HepG2 (cell line): ENCODE data around the gene LYZL6. TPM values are rescaled to one million over a fixed set of nuclear protein-coding genes. Genes with fewer than 3 reads are reported as not detected.

Source experiments
- CBX1 ChIP-seq: IDR thresholded peaks from one replicate; pipeline ENCODE4 v1.6.1; 2016; ENCODE audit warnings: antibody characterized with exemption, low read depth
- EHMT2 ChIP-seq: fragments of 200-600 bp; sonication (generic); IDR thresholded peaks from 2 replicates; pipeline ENCODE4 v1.7.0; 2017; ENCODE audit warnings: antibody characterized with exemption, low read depth, low read length, borderline replicate concordance
- KMT2A ChIP-seq: sonication (generic); formaldehyde crosslinking; IDR thresholded peaks from 2 replicates; pipeline ENCODE4 v1.4.0; 2020; ENCODE audit warnings: missing genetic modification reagents
- MXD3 ChIP-seq: IDR thresholded peaks from 2 replicates; pipeline ENCODE4 v1.6.1; 2016; ENCODE audit warnings: mild to moderate bottlenecking, missing biosample characterization, missing genetic modification reagents
- NFYB ChIP-seq: sonication (generic); formaldehyde crosslinking; IDR thresholded peaks from 2 replicates; pipeline ENCODE4 v1.4.0; 2020; ENCODE audit warnings: missing genetic modification reagents
- RAD51 ChIP-seq: fragments of 450-650 bp; IDR thresholded peaks from 2 replicates; pipeline ENCODE4 v1.6.1; 2016; ENCODE audit warnings: borderline replicate concordance
- TFE3 ChIP-seq: IDR thresholded peaks from 2 replicates; pipeline ENCODE4 v1.6.1; 2016
- THRA ChIP-seq: sonication (generic); formaldehyde crosslinking; IDR thresholded peaks from 2 replicates; pipeline ENCODE4 v1.4.0; 2020; ENCODE audit warnings: missing genetic modification reagents, borderline replicate concordance
- ZFX ChIP-seq: sonication (generic); formaldehyde crosslinking; IDR thresholded peaks from 2 replicates; pipeline ENCODE4 v1.4.0; 2020; ENCODE audit warnings: mild to moderate bottlenecking, low read depth, missing genetic modification reagents, moderate library complexity
- ZNF101 ChIP-seq: sonication (generic); formaldehyde crosslinking; IDR thresholded peaks from 2 replicates; pipeline ENCODE4 v1.4.0; 2020; ENCODE audit warnings: mild to moderate bottlenecking, low read depth, missing genetic modification reagents, borderline replicate concordance
- ZNF230 ChIP-seq: sonication (generic); formaldehyde crosslinking; IDR thresholded peaks from 2 replicates; pipeline ENCODE4 v1.4.0; 2020; ENCODE audit warnings: mild to moderate bottlenecking, missing genetic modification reagents
- ZNF264 ChIP-seq: sonication (generic); formaldehyde crosslinking; IDR thresholded peaks from 2 replicates; pipeline ENCODE4 v1.4.0; 2020; ENCODE audit warnings: missing genetic modification reagents
- ZNF460 ChIP-seq: sonication (generic); formaldehyde crosslinking; IDR thresholded peaks from 2 replicates; pipeline ENCODE4 v1.5.1; 2020; ENCODE audit warnings: missing genetic modification reagents, mild to moderate bottlenecking, borderline replicate concordance
- ZNF580 ChIP-seq: IDR thresholded peaks from 2 replicates; pipeline ENCODE4 v1.6.1; 2016; ENCODE audit warnings: low read depth, borderline replicate concordance
- ZNF776 ChIP-seq: sonication (generic); formaldehyde crosslinking; IDR thresholded peaks from 2 replicates; pipeline ENCODE4 v1.4.0; 2020; ENCODE audit warnings: mild to moderate bottlenecking, missing genetic modification reagents
- ZNF891 ChIP-seq: sonication (generic); formaldehyde crosslinking; IDR thresholded peaks from 2 replicates; pipeline ENCODE4 v1.5.0; 2020; ENCODE audit warnings: mild to moderate bottlenecking, missing genetic modification reagents
- ZSCAN29 ChIP-seq: sonication (generic); formaldehyde crosslinking; conservative IDR thresholded peaks from 2 replicates; pipeline ENCODE4 v1.4.0; 2020; ENCODE audit warnings: mild to moderate bottlenecking, missing genetic modification reagents
- polyA plus RNA-seq, 8 experiments: library from polyadenylated mRNA; depleted of rRNA in 3 of 8; stranded (reverse) in 7 of 8; unstranded in 1 of 8; fragments of >200 nt; fragmentation: Illumina TruSeq in 4 of 8; extraction: Trizol in 4 of 8; gene quantifications; 2 replicates each; pipeline versions ENCODE4 v1.2.1 to v1.2.3, GENCODE V29; 2011 to 2016; ENCODE audit warnings: low read depth in 4 of 8, missing spikeins in 1 of 8, mixed read lengths in 1 of 8; ENCODE audit not compliant: insufficient read depth in 1 of 8
- total RNA-seq, 5 experiments: library from RNA; depleted of rRNA; stranded (reverse); fragments of >200 nt; fragmentation: Illumina TruSeq; extraction: Trizol; gene quantifications; 2 replicates each; pipeline ENCODE4 v1.2.3, GENCODE V29; 2016; ENCODE audit warnings: low read depth in 1 of 5
- TF ChIP-seq, protein P1 (sequence below), 2 experiments: fragments of 450-650 bp in 1 of 2; sonication (generic) in 1 of 2; formaldehyde crosslinking in 1 of 2; IDR thresholded peaks; 2 replicates each; pipeline versions ENCODE4 v1.6.1 to v1.8.0; 2016 to 2022; ENCODE audit warnings: antibody characterized with exemption in 1 of 2, mild to moderate bottlenecking in 1 of 2, missing genetic modification reagents in 1 of 2

LYZL6 gene
- total and polyA plus RNA-seq, 2 of the 13 experiments (the other 11 are each of a cell fraction or from before 2014, with no cell fraction given) = not detected

- TF ChIP-seq ZNF101 (CRISPR knock-in tag) (no peak), ZNF776 (CRISPR knock-in tag) (no peak), NFYB (no peak), ZSCAN29 (CRISPR knock-in tag) (no peak), ZNF460 (CRISPR knock-in tag) (no peak), ZNF580 (CRISPR knock-in tag) (no peak), MXD3 (0 out of 2 replicates have a peak, but pooled peaks have one; percentile 3), KMT2A (CRISPR knock-in tag) (0 out of 2 replicates have a peak, but pooled peaks have one; percentile 22), ZFX (peak; percentile 74), THRA (CRISPR knock-in tag) (no peak; the same call in 1 of the 2 replicates), ZNF264 (CRISPR knock-in tag) (no peak), RAD51 (no peak), TFE3 (CRISPR knock-in tag) (no peak), ZNF230 (CRISPR knock-in tag) (no peak), EHMT2 (0 out of 2 replicates have a peak, but pooled peaks have one; percentile 7), CBX1 (no peak), ZNF891 (CRISPR knock-in tag) (no peak)
- TF ChIP-seq, protein P1, sequence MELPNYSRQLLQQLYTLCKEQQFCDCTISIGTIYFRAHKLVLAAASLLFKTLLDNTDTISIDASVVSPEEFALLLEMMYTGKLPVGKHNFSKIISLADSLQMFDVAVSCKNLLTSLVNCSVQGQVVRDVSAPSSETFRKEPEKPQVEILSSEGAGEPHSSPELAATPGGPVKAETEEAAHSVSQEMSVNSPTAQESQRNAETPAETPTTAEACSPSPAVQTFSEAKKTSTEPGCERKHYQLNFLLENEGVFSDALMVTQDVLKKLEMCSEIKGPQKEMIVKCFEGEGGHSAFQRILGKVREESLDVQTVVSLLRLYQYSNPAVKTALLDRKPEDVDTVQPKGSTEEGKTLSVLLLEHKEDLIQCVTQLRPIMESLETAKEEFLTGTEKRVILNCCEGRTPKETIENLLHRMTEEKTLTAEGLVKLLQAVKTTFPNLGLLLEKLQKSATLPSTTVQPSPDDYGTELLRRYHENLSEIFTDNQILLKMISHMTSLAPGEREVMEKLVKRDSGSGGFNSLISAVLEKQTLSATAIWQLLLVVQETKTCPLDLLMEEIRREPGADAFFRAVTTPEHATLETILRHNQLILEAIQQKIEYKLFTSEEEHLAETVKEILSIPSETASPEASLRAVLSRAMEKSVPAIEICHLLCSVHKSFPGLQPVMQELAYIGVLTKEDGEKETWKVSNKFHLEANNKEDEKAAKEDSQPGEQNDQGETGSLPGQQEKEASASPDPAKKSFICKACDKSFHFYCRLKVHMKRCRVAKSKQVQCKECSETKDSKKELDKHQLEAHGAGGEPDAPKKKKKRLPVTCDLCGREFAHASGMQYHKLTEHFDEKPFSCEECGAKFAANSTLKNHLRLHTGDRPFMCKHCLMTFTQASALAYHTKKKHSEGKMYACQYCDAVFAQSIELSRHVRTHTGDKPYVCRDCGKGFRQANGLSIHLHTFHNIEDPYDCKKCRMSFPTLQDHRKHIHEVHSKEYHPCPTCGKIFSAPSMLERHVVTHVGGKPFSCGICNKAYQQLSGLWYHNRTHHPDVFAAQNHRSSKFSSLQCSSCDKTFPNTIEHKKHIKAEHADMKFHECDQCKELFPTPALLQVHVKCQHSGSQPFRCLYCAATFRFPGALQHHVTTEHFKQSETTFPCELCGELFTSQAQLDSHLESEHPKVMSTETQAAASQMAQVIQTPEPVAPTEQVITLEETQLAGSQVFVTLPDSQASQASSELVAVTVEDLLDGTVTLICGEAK (IDR thresholded peaks at IDR 0.05) = no peak
- TF ChIP-seq, protein P1 (CRISPR knock-in tag; IDR thresholded peaks at IDR 0.05) = peak; percentile 27; the same call in 1 of the 2 replicates
Measured at GRCh38 chr17:35981246-35981645, 37.7 kb upstream of the LYZL6 start, which contains the start of gene CCL16 (continued).
